ENCODE measurements around the gene P4HB. TPM values are rescaled to one million over a fixed set of nuclear protein-coding genes. Genes with fewer than 3 reads are reported as not detected.
A peak's percentile ranks its signal among the peaks of the same experiment; 100 is the strongest.

The P4HB gene
- total RNA-seq, 1 donor from 2014 or later, result 309 TPM

DNA sequence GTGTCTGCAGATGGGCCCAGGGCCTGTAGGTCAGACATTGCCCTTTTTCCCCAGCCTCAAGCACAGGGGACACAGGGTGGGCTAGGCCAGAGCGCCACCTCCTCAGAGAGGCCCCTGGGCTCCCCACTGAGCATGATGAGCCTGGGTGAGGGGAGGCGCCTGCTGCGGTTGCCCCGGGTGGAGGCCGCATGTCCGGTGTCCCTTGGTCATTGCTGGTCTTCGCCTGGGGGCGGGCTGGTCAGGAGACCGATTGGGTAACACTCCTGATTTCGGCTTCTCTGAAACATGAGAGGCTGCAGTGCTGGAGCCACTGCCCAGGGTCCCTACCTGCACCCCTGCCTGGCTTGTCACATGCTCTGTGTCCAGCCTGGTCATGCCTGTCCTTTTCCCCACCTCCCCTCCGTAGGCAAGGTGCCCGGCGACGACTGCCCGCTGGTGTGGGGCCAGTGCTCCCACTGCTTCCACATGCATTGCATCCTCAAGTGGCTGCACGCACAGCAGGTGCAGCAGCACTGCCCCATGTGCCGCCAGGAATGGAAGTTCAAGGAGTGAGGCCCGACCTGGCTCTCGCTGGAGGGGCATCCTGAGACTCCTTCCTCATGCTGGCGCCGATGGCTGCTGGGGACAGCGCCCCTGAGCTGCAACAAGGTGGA, 39.3 kb upstream of the P4HB start:
- intact Hi-C loops (cut with DNase I), result no loop called here

GRCh38 chr17:81898885-81899284, 38.5 kb upstream of the P4HB start:
- DNase-seq, result no peak
- intact Hi-C loops (cut with DNase I), result no loop called here
- ATAC-seq (ENCODE audit: poor library complexity), result no peak

More for the DNA sequence above, 39.3 kb upstream of the P4HB start:
- no peak for ATAC-seq (ENCODE audit: poor library complexity)
- DNase-seq, result no peak

DNA sequence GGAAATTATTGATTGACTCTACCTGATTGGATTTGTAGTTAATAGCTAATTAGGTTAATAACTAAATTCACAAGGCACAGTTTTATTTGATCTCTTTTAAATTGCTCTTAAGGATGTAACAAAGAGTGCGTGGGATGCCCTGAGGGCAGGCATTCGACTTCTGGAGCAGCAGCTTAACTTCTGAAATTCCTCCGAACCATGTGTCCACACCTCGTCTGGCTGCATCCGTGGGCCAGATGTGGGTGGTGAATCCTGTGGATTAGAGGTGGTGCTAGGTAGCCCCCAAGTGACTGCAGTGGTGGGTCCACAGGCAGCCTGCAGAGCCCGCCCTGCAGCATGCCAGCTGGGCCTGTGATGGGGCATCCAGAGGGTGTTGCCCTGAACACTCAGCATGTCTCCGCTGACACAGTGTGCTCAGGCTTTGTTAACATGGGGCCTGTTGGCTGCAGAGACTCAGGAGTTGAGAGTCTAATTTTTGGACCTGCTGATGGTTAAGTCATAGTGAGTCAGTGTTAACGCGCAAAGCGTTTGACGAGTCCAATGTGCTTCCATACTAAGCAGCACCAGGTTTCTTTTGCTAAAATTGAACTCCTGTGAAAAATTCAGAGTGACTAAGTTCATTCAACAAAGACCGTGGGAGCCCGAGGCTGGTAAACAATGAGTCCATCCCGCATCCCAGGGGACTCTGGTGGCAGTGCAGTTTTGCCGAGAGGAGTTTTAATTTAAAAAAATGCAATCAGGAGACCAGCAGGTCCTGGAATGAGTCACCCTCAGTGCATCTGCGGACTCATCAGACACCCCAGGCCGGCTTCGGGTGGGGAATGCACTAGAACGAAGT, 37.9 kb upstream of the P4HB start:
- intact Hi-C loops (cut with DNase I), result no loop called here
- no peak for DNase-seq
- ATAC-seq (ENCODE audit: poor library complexity), result no peak

GRCh38 chr17:81895400-81895799, 35.1 kb upstream of the P4HB start:
- no peak for DNase-seq
- ATAC-seq (ENCODE audit: poor library complexity), result no peak

GRCh38 chr17:81891303-81891552, 30.9 kb upstream of the P4HB start:
- no peak for DNase-seq
- intact Hi-C loops (cut with DNase I), result no loop called here
- no peak for ATAC-seq (ENCODE audit: poor library complexity)

More at GRCh38 chr17:81895400-81895799, 35.1 kb upstream of the P4HB start:
- intact Hi-C loops (cut with DNase I), result no loop called here

- ATAC-seq (ENCODE audit: poor library complexity), result no peak
- intact Hi-C loops (cut with DNase I), result no loop called here
- no peak for DNase-seq
These were observed 30.3 kb upstream of the P4HB start for GRCh38 chr17:81890447-81891302.

- DNase-seq (no peak), ATAC-seq (ENCODE audit: poor library complexity) (no peak)
- intact Hi-C loops (cut with DNase I), result no loop called here
These were observed 29.3 kb upstream of the P4HB start for GRCh38 chr17:81889602-81890001.

- ATAC-seq (ENCODE audit: poor library complexity) (no peak), DNase-seq (no peak)
These were observed 28.8 kb upstream of the P4HB start for GRCh38 chr17:81888988-81889595.

DNA sequence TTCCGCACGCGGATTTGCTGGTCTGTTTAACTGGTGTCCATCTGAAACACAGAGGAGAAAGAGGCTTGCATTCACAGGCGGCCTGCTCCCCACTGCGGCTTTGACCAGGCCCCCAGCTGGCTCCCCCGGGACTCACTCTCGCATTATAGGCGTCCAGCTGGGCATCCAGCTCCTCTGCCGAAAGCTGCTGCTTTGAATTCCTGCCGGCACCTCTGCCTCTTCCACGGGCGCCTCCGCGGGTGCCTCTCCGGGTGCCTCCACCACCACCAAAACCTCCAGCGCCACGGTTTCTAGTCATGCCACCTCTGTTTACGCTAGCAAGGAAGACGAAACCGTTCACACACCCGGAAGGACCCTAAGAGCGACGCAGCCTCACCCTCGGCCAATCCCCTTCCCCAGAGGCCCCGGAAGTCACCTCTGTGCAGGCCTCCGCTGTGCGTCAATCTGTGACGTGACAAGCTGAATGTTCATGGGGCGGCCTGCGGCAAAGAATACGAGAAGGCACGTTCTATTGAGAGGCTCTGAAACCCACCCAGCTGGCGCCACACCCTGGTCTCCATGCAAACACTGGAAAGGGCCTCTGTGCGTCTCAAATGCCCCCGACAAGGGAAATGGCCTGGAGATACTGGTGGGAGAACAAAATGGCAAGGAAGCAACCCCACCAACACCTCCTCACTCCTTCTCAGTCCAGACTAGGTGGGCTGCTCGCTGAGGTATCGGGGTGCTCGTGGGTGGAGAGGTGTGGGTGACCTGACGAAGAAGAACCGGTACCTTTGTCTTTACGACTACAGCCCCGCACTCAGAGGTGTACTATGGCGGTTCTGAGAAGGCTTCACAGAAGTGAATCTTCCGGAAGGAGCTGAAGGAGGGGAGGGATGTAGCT, 28.0 kb upstream of the P4HB start:
- no peak for DNase-seq
- no peak for ATAC-seq (ENCODE audit: poor library complexity)
- intact Hi-C loops (cut with DNase I), result no loop called here

More at GRCh38 chr17:81888988-81889595, 28.8 kb upstream of the P4HB start:
- intact Hi-C loops (cut with DNase I), result no loop called here

GRCh38 chr17:81885869-81886548, 25.7 kb upstream of the P4HB start:
- no peak for ATAC-seq (ENCODE audit: poor library complexity)
- intact Hi-C loops (cut with DNase I), result no loop called here

GRCh38 chr17:81885454-81885853, 25.1 kb upstream of the P4HB start:
- intact Hi-C loops (cut with DNase I), result no loop called here
- no peak for ATAC-seq (ENCODE audit: poor library complexity)
- DNase-seq, result no peak

More at GRCh38 chr17:81885869-81886548, 25.7 kb upstream of the P4HB start:
- DNase-seq, result no peak

- ATAC-seq (ENCODE audit: poor library complexity) (no peak), DNase-seq (no peak)
- intact Hi-C loops (cut with DNase I), result no loop called here
These were observed 24.6 kb upstream of the P4HB start for GRCh38 chr17:81884968-81885367.

DNA sequence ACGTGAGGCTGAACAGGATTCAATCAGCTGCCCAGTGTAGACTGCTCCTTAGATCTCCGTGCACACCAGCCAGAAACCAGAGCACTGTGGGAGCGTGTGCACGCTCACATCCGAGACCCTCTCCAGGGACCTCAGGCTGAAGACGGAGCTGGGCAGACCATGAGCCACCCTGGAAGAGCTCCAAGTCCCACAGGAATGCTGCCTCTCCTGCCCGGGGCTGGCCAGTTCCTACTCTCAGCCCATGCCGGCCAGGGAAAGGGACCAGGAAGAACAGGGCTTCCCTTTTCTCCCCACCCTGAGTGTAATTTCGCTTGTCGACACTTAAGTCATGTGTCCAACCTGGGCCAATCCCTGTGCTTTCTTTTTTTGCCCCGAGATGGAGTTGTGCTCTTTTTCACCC, 24.2 kb upstream of the P4HB start:
- ATAC-seq (ENCODE audit: poor library complexity) (peak; percentile 47), DNase-seq (no peak)
- intact Hi-C loops (cut with DNase I), result no loop called here

DNA sequence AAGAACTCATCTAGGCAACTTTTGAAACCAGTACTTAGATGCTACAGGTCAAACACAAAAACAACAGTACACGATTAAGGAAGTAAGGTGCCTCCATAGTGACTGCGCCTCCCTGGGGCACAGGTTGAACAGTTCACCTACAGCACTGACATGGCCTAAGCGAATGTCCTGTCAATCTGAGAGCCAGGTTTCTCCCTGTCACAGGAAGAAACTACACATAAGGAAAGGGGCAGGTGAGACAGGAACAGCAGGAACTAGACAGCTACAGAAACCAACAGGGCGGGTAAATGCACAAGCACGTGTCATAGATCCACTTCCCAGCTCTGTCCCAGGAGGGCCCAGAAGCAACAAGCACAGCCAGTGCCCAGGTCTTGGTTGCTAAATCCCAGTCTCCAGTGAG, 18.8 kb upstream of the P4HB start:
- no peak for ATAC-seq (ENCODE audit: poor library complexity)
- intact Hi-C loops (cut with DNase I), result no loop called here
- no peak for DNase-seq

GRCh38 chr17:81878294-81878693, 18.0 kb upstream of the P4HB start:
- intact Hi-C loops (cut with DNase I), result no loop called here
- DNase-seq (no peak), ATAC-seq (ENCODE audit: poor library complexity) (no peak)

- DNase-seq (no peak), ATAC-seq (ENCODE audit: poor library complexity) (no peak)
- intact Hi-C loops (cut with DNase I), result no loop called here
These were observed 17.2 kb upstream of the P4HB start for GRCh38 chr17:81877569-81877968.

DNA sequence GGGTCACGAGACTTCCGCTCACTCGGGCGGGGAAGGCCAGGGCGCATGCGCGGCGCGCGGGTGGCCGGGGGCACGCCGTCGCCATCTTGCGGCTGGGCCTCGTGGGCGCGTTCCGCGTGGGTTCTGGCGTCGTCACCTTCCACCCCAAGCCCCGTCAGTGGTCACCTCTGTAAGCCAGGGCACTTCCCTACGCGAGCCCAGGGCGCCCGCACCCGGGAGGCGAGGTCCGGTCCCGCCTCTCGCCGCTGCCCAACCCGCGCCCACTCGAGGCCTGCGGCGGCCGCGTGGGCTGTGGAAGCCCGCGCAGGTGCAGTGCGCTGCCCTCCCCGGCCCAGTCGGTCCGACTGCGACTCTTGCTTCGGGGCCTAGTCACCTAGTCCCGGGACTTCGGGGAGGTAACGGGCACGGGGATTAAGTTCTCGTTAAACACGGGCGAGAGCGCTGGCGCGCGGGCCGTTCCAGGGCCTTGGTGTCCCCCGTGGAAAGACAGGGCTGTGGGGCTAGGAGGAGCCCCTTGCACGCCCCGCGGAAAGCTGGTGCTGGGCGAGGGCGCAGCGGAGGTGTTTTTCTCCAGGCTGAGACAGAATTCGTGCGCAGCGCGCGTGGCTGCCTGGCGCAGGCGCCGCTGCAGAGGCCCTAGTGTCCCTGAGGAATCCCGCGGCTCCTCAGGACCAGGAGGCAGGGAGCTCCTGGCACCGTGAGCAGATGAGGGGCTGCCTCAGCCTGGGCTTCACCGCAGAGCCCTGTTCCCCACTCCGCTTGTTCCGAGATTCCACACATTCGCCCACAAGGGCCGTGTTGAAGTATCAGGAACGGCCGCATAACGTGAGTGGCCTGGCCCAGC, 11.3 kb upstream of the P4HB start:
- intact Hi-C loops (cut with DNase I), result no loop called here
- DNase-seq, result peak; percentile 98
- peak; percentile 82 for ATAC-seq (ENCODE audit: poor library complexity)

Data from Right ventricle myocardium superior (tissue), 1 donor.